ENCODE measurements around the gene ZSWIM6. TPM values are rescaled to one million over a fixed set of nuclear protein-coding genes. Genes with fewer than 3 reads are reported as not detected.

Gene ZSWIM6
- total RNA-seq, 1 donor from 2014 or later, result 5.3 TPM

DNA sequence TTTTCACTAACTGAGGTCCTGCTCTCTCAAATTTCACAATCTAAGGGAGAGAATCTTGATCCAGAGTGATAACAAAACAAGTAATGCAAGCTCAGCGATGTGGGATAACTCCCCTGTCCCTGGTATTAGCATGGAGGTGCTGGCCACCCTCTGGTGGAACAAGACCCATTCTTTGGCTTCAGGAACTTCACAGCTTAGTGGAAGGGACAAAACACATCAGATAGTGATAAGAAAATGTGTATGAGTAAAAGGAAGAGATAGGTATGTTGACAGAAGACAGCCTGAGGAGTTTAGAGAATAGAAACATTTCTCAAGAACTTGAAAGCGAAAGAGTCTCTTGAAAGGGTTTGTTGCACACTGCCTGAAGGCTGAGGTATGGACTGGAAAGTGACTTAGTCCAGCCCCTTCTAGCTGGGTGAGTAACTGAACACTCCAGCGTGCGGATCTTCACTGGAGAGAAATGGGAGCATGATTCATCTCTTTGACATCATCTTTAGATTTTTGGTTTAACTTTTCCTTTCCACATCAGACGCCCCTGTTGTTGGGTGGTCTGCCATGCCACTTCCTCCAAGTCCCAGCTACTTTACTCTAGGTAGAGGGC lies 25.4 kb upstream of the ZSWIM6 start:
- intact Hi-C loops (cut with micrococcal nuclease), result loop anchor here (1.0 to 2.0 kb wide), 2 partner anchors 14 to 24 kb away; no protein-coding TSS in a partner anchor

DNA sequence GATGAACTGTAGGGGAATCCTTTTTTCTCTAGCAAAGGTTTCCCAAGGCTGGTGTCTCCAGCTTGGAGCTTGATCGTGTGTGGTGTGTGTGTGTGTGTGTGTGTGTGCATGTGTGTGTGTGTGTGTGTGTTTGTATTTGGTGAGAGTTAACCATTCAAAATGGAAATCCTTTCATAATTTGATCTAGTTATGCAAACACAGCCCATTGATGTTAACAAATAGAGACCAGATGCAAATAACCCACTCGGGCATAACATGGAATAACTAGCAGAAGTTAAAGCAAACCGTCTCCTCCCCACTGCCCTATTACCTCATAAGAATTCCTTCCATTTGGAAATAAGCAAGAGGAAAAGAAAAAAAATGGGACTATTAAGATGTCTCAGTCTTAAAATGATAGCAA lies 24.9 kb upstream of the ZSWIM6 start:
- intact Hi-C loops (cut with micrococcal nuclease), result loop anchor here (2.0 kb wide), 1 partner anchor 14 kb away; no protein-coding TSS in a partner anchor

DNA sequence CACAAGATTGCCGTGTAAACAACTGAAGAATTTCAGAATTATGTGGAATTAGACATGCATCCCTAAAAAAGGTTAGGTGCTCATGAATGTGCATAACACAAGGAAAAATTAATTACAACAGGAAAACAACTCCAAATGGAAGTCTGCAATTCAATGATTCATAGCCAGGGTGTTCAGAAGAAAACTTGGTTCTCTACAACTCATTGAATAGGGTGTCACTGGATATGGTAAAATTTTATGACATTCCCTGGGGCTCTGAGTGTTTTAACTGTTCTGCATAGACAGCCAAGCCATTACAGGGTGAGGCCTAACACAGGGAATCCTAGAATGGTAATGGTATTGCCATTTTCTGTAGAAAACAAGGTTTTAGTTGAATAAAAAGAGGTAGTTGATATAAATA lies 24.4 kb upstream of the ZSWIM6 start:
- intact Hi-C loops (cut with micrococcal nuclease), result loop anchor here (2.0 kb wide), 1 partner anchor 13 kb away; no protein-coding TSS in a partner anchor

DNA sequence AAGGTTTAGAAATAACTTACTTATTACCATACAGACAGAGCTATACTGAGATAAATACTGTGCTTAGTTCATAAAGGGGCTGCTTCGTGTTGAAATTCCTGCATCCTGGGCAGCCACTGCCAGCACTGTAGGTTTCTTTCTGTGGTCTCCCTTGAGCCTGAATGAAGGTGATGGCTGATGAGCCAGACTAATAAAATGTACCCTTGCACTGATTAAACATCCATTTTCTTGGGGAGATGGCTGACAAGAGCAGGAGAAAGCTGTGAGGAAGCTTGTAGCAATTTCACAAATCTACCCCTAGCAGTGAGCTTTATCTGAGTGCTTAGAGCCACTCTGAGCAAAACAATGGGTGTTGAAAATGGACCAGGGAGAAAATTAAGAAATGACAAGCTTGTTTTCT lies 23.3 kb upstream of the ZSWIM6 start:
- intact Hi-C loops (cut with micrococcal nuclease), result no loop called here

DNA sequence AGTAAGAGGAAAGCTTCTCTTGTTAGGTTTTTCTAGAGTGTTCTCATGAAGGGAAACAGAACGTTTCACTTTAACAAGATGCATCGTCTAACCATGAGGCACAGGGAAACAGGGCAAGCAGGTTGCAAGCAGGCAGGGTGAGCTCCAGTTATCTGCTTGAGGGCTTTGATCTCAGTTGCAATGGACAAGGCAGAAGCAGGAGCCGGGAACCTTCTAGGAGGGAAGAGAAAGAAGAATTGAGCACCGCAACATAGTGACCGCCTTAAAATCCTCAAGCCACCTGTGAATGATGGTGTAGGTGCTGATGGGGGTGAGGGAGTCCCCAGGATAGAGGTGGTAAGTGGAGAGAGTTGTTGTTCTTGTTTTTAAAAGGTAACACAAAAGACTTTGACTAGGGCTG lies 22.9 kb upstream of the ZSWIM6 start:
- intact Hi-C loops (cut with micrococcal nuclease), result no loop called here

GRCh38 chr5:61311056-61311610 lies 20.9 kb upstream of the ZSWIM6 start:
- intact Hi-C loops (cut with micrococcal nuclease), result no loop called here

- intact Hi-C loops (cut with micrococcal nuclease), result no loop called here
Measured at GRCh38 chr5:61311836-61312808, 19.9 kb upstream of the ZSWIM6 start.

DNA sequence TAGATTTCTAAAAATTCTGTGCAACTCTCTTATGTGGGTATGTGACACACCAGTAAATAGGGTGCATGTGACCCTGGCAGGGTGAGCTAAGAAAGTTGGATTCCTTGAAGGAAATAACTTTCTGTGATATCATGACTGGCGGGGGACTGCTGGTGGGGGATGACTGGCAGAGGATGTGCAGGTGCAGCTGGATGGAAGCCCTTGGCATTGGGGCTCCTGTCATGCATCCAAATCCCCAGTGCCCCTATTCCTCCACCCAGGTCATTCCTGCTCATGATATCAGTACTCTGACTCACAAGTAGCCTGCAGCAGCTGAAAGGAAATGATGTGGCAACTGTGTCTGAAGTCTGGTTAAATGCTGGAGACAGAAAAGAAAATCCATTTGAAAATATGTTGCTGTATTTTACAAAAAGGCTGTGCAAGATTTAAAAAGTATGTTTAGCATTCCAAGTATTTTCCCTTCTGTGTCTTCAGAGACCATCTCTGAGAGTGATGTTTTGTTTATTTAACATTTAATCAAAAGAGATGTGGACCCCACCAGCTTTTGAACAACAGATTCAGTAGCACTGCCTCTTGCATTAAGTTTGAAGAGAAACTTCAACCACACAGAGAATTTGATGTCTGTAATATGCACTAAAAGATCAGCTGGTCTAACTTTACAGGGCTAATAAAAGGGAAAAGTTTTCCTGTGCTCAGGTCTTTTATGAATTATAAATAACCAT lies 17.9 kb upstream of the ZSWIM6 start:
- intact Hi-C loops (cut with micrococcal nuclease), result no loop called here

GRCh38 chr5:61318376-61318775 lies 13.7 kb upstream of the ZSWIM6 start:
- intact Hi-C loops (cut with micrococcal nuclease), result no loop called here

DNA sequence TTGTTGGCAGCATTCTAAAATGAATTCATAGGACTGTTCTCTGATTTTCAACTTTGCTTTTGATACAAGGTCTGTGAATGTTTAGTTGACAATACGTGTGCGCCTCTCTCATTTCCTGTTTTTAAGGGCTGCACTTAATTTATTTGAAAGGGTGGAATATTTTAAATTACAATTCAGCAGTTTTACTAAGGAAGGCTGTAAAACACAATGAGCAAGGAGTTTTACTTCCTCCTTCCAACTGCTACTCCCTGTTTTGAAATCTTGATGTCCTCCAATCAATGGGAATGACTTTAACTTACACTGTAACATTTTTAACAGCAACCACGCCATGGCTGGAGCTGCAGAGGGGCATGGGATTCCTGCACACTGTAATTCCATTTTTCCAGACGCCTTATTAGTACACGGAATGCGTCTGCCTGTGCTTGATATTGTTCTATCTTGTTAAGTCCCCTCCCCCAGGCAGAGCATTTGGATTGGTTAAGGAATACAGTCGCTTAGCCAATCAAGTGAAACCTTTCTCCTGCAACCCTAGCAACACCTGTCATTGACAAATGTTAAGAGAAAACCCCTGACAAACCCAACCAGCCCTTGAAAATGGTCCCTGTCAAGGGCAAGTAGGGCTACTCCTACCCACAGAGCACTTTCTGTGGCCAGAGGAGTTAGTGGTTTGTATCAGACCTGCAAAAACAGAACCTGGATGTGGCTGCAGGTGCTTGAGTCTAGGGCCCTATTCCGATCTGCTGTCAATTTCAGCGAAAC lies 12.5 kb upstream of the ZSWIM6 start:
- intact Hi-C loops (cut with micrococcal nuclease), result loop anchor here (2.0 kb wide), 1 partner anchor 13 kb away; no protein-coding TSS in a partner anchor

- intact Hi-C loops (cut with micrococcal nuclease), result loop anchor here (2.0 kb wide), 1 partner anchor 14 kb away; no protein-coding TSS in a partner anchor
Measured at GRCh38 chr5:61320860-61321259, 11.2 kb upstream of the ZSWIM6 start.

- intact Hi-C loops (cut with micrococcal nuclease), result loop anchor here (2.0 kb wide), 1 partner anchor 15 kb away; no protein-coding TSS in a partner anchor
Measured at GRCh38 chr5:61321669-61322068, 10.4 kb upstream of the ZSWIM6 start.

DNA sequence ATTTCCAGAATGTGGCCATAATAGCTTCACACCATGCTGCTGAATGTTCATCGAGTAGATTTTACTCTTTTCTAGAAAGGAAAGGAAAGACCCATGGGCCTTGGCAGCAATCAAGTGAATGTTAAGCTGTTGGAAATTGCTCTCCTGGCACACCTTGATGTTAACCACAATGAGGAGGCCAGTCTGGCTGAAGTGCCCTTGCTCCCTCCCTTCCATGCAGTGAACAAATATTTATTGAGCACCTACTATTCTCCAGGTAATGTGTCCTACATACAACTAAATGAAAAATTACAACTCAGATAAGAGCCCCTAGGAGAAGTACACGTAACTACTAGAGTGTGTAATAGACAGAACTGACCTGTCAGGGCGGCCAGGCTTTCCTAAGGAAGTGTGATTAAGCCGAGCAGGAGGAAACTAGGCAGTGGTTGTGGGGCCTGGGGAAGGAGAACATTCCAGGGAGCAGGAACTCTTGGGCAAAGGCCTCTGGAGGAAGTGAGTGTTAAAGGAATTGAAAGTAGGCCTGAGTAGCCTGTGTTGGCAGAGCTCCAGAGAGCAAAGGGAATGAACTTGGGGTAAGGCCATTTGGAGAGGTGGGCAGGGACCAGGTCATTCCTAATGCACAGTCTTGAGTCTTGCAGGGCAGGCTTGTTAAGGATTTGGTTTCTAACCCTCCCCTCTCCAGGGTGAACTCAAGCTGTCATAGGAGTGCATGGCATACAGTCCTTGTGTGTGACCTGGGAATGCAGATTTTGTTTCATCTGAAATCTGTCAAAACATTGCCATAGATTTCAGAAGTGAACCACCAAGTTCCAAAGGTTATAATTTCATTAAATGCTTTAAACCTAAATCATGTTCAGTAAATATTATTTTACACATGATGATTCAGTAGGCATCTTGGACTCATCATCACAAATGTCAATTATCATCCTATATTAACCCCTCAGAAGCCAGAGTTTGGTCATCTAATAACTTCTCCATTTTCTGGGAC lies 9.0 kb upstream of the ZSWIM6 start:
- intact Hi-C loops (cut with micrococcal nuclease), result no loop called here

DNA sequence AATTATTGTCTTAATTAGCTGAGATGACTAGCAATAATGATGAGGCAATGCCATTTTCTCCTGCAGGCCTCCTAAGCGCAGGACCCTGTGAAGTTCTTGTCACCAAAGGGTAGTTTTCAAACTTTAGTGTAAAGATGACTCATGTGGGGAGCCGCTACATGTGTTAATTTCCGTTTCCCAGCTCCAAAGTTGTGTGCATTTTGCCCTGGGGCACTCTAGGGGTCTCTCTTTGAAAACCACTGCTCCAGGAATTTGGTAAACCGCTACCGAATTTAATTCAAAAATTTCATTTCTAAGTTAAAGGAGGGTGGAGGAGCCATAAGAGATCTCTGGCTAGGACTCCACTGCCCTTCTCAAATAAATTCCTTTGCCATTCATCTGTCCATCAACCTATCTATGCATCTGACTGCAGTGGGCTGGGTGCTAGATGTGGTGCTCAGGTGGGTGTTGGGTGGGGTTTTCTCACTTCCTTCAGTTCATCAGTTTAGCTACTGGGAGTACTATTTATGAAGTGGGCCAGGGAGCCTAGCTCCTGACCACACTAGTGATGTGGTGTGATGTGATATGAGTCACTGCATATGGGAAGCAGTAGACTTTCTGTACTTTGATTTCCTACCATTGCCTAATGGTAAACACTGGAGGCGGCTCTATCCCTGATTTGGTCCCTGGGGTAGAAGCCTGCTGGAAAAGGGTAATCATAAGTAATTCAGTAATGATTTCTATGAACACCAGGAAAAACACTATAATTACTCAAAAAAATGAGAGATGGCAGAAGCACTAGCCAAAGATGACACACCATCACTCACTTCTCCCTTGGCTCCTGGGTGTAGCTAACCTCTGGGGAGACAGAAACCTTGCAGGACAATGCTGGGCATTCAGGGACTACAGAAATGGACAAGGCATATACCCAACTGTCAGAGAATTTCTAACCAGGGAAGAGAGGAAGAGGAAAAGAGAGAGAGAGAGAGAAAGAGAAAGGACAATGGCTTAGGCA lies 4.0 kb upstream of the ZSWIM6 start:
- intact Hi-C loops (cut with micrococcal nuclease), result no loop called here

GRCh38 chr5:61328791-61329549 lies 3.1 kb upstream of the ZSWIM6 start:
- intact Hi-C loops (cut with micrococcal nuclease), result no loop called here

DNA sequence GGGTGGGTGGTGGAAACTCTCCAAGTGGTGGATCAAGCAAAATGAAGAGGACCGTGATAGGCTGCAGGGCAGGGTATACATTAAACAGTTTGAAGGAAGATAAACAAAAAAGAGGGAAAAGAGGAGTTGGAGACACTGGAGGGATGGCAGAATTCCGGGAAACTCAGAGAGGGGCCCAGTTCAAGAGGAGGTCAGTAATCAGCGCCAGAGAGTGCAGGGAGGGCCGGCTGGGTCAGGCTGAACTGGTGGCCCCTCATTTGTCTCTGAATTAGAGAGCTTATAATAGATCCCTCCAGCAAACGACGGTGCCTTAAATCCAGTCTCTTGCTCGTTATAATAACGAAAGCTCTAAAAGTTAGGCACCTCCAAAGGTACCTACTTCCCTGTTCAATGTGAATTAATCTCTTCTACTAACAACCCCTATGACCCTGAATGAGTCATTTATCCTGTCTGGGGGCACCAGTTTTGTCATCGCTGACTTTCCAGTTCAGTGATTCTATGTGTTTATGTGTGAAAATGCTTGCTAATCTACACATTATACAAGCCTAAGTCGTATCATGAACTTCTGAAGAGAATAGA lies 2.4 kb upstream of the ZSWIM6 start:
- intact Hi-C loops (cut with micrococcal nuclease), result loop anchor here (1.0 to 5.0 kb wide), 5 partner anchors 23 to 1083 kb away; partner anchors contain the start of genes IPO11 and KIF2A
